HG03196 (cell line): ENCODE data around the gene VPS26A.
"Not testable (repeated sequence)": the region's sequence is repeated elsewhere in the genome, so short reads cannot be mapped to it uniquely, and the experiment has no call there.

ENCODE experiments used
- ATAC-seq: cut with Tn5 transposase; IDR thresholded peaks from one replicate; pipeline ENCODE4 v1.9.1; 2021; ENCODE audit not compliant: unreplicated experiment

The VPS26A gene

GRCh38 chr10:69175326-69175725, 51.3 kb downstream of the VPS26A start:
- not testable (repeated sequence) for ATAC-seq

GRCh38 chr10:69176823-69177222, 52.8 kb downstream of the VPS26A start:
- ATAC-seq, result no peak

- peak; percentile 1 for ATAC-seq
Measured at GRCh38 chr10:69179089-69179742, 55.2 kb downstream of the VPS26A start.

GRCh38 chr10:69179743-69180524, 56.0 kb downstream of the VPS26A start, which contains the start of gene SUPV3L1:
TSS of gene SUPV3L1 (plus strand) at chr10:69180234. CDS start at chr10:69180292, 58 bp downstream.
- peak; percentile 77 for ATAC-seq

- peak; percentile 26 for ATAC-seq
Measured at GRCh38 chr10:69180525-69181204, 56.7 kb downstream of the VPS26A start.

GRCh38 chr10:69181433-69181832, 57.5 kb downstream of the VPS26A start:
- ATAC-seq, result no peak

GRCh38 chr10:69182005-69182404, 58.0 kb downstream of the VPS26A start:
- no peak for ATAC-seq

- ATAC-seq, result no peak
Measured at GRCh38 chr10:69186524-69186923, 62.5 kb downstream of the VPS26A start.

GRCh38 chr10:69201045-69201444, 77.1 kb downstream of the VPS26A start:
- no peak for ATAC-seq

GRCh38 chr10:69202332-69202731, 78.4 kb downstream of the VPS26A start:
- no peak for ATAC-seq

GRCh38 chr10:69208761-69209160, 84.8 kb downstream of the VPS26A start:
- no peak for ATAC-seq

GRCh38 chr10:69209787-69210484, 86.0 kb downstream of the VPS26A start:
- ATAC-seq, result no peak

- ATAC-seq, result no peak
Measured at GRCh38 chr10:69211104-69211503, 87.1 kb downstream of the VPS26A start.

GRCh38 chr10:69211524-69211923, 87.5 kb downstream of the VPS26A start:
- no peak for ATAC-seq

GRCh38 chr10:69213591-69214311, 89.8 kb downstream of the VPS26A start:
- no peak for ATAC-seq

- no peak for ATAC-seq
Measured at GRCh38 chr10:69214666-69215131, 90.7 kb downstream of the VPS26A start.

- peak; percentile 57 for ATAC-seq
Measured at GRCh38 chr10:69215405-69216171, 91.6 kb downstream of the VPS26A start.

- ATAC-seq, result no peak
Measured at GRCh38 chr10:69216577-69217118, 92.7 kb downstream of the VPS26A start.

- ATAC-seq, result no peak
Measured at GRCh38 chr10:69217119-69217754, 93.3 kb downstream of the VPS26A start.
